Loucy (cell line): ENCODE data around the gene VSTM2B.

Experiments
- EZH2phosphoT487 ChIP-seq: fragments of 200-600 bp; IDR thresholded peaks from 2 replicates; pipeline ENCODE4 v1.6.1; 2018; ENCODE audit warnings: antibody characterized with exemption, mild to moderate bottlenecking, moderate library complexity, borderline replicate concordance
- TF ChIP-seq, protein P1 (sequence below): fragments of 200-600 bp; sonication (generic); conservative IDR thresholded peaks from 2 replicates; pipeline ENCODE4 v1.5.1; 2014; ENCODE audit warnings: mild to moderate bottlenecking, antibody characterized with exemption, low read length

DNA sequence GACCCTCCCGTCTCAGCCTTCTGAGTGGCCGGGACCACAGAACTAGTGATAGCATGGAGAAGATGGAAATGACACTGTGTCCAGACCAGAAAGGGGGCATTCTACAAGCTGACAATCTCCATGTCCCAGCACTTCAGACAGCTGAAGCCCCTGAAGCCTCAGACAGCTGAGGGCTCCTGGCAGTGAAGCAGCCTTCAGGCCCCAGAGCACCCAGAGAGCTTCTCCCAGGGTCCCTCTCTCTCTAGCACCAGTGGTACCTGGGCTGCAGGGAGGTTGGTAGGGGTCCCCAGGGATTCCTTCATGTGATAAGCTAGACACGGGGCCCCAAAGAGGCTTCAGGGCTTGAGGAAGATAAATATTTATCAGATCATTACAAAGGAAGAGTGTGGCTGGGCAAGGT lies 72.7 kb downstream of the VSTM2B start:
- TF ChIP-seq, protein P1, sequence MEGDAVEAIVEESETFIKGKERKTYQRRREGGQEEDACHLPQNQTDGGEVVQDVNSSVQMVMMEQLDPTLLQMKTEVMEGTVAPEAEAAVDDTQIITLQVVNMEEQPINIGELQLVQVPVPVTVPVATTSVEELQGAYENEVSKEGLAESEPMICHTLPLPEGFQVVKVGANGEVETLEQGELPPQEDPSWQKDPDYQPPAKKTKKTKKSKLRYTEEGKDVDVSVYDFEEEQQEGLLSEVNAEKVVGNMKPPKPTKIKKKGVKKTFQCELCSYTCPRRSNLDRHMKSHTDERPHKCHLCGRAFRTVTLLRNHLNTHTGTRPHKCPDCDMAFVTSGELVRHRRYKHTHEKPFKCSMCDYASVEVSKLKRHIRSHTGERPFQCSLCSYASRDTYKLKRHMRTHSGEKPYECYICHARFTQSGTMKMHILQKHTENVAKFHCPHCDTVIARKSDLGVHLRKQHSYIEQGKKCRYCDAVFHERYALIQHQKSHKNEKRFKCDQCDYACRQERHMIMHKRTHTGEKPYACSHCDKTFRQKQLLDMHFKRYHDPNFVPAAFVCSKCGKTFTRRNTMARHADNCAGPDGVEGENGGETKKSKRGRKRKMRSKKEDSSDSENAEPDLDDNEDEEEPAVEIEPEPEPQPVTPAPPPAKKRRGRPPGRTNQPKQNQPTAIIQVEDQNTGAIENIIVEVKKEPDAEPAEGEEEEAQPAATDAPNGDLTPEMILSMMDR = no peak
- no peak for TF ChIP-seq EZH2phosphoT487
